ENCODE data around the gene ZBTB47. TPM values are rescaled to one million over a fixed set of nuclear protein-coding genes. Genes with fewer than 3 reads are reported as not detected.

ZBTB47 gene
- total RNA-seq, 3 donors from 2014 or later = 18.0 to 61.8 (median 45.2) TPM

DNA sequence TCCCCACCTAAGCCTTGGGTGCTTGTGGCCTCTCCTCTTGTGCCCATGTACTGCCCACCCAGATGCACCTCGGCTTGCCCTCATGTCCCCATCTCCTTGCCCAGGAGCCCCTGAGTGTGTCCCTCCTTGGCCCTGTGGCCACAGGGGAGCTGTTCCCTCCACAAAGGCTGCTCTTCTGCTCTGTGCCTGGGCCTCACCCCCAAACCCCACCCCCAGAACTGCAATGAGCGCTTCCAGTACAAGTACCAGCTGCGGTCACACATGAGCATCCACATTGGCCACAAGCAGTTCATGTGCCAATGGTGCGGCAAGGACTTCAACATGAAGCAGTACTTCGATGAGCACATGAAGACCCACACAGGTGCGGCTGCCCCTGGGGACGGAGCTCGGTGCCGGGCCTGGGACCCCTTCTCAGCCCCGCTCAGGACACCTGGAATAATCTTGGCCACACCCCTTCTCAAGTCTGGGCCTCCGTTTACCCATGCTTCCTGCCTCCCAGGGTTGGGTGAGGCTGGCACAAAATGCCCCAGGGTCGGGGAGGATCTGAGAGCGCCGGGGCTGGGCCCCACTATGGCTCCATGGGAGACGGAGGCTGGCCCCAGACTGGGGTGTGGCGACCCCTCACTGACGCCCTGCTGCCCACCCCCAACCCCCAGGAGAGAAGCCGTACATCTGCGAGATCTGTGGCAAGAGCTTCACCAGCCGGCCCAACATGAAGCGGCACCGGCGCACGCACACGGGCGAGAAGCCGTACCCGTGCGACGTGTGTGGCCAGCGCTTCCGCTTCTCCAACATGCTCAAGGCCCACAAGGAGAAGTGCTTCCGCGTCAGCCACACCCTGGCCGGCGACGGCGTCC, 10.3 kb downstream of the ZBTB47 start:
- TF ChIP-seq CTCF (IDR thresholded peaks at IDR 0.05) = no peak
- no peak for TF ChIP-seq POLR2A (IDR thresholded peaks at IDR 0.05)
- TF ChIP-seq POLR2AphosphoS5 (IDR thresholded peaks at IDR 0.05) = no peak
- intact Hi-C loops (cut with DNase I; ENCODE audit: low total_unique reads) = no loop called here
- DNase-seq (ENCODE audit: low spot score in 2 of 2) = no peak
- H3K36me3 ChIP-seq = no peaks in the 10 kb centered on the region
- no peaks in the 10 kb centered on the region for H3K27me3 ChIP-seq
- no peaks in the 10 kb centered on the region for H3K4me1 ChIP-seq
- H3K9me3 ChIP-seq = no peaks in the 10 kb centered on the region
- H3K27ac ChIP-seq = no peak overlapping the region
- no peak overlapping the region for H3K4me3 ChIP-seq

GRCh38 chr3:42664438-42664803, 10.9 kb downstream of the ZBTB47 start:
- H3K4me3 ChIP-seq = no peak overlapping the region
- no peaks in the 10 kb centered on the region for H3K4me1 ChIP-seq
- H3K36me3 ChIP-seq = no peaks in the 10 kb centered on the region
- H3K27me3 ChIP-seq = no peaks in the 10 kb centered on the region
- intact Hi-C loops (cut with DNase I; ENCODE audit: low total_unique reads) = no loop called here
- DNase-seq (ENCODE audit: low spot score in 2 of 2) = no peak
- no peak overlapping the region for H3K27ac ChIP-seq
- no peaks in the 10 kb centered on the region for H3K9me3 ChIP-seq
- TF ChIP-seq POLR2AphosphoS5 (IDR thresholded peaks at IDR 0.05) = no peak
- no peak for TF ChIP-seq CTCF (IDR thresholded peaks at IDR 0.05)
- TF ChIP-seq POLR2A (IDR thresholded peaks at IDR 0.05) = no peak

GRCh38 chr3:42665050-42665878, 11.8 kb downstream of the ZBTB47 start:
- Histone ChIP-seq H3K4me3 (no peak overlapping the region), H3K27me3 (no peaks in the 10 kb centered on the region), H3K27ac (peak overlapping the region in 1 of 2 donors; percentile 32), H3K4me1 (no peaks in the 10 kb centered on the region), H3K9me3 (no peaks in the 10 kb centered on the region), H3K36me3 (no peaks in the 10 kb centered on the region)
- intact Hi-C loops (cut with DNase I; ENCODE audit: low total_unique reads) = no loop called here
- peak in 1 of 2 donors; percentile 39 for DNase-seq (ENCODE audit: low spot score in 2 of 2)
- TF ChIP-seq POLR2A (IDR thresholded peaks at IDR 0.05) (no peak), POLR2AphosphoS5 (IDR thresholded peaks at IDR 0.05) (no peak), CTCF (IDR thresholded peaks at IDR 0.05) (no peak)

DNA sequence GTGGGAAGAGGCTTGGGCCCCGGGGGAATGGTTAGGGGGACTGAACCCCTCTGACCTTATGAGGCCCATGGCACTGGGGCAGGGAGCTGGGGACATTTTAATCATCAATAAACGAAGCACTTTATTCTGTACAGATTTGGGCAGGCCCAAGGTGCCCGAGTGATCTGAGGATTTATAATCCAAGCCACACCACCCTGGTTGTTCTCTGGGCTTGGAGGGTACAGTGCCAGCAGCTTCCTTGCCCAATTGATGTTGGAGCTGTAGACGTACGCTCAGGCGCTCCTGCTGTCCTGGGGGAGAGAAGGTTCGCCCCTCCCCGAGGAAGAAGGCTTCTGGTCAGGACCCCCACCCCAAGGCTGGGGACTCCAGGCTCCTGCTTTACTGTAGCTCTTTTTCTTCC, 12.5 kb downstream of the ZBTB47 start:
- Histone ChIP-seq H3K4me1 (no peaks in the 10 kb centered on the region), H3K9me3 (no peaks in the 10 kb centered on the region), H3K4me3 (no peak overlapping the region), H3K27ac (peak overlapping the region in 1 of 2 donors; percentile 7), H3K36me3 (no peaks in the 10 kb centered on the region), H3K27me3 (no peaks in the 10 kb centered on the region)
- DNase-seq (ENCODE audit: low spot score in 2 of 2) = no peak
- TF ChIP-seq CTCF (IDR thresholded peaks at IDR 0.05) = no peak
- TF ChIP-seq POLR2AphosphoS5 (IDR thresholded peaks at IDR 0.05) = no peak
- TF ChIP-seq POLR2A (IDR thresholded peaks at IDR 0.05) = no peak
- intact Hi-C loops (cut with DNase I; ENCODE audit: low total_unique reads) = no loop called here

DNA sequence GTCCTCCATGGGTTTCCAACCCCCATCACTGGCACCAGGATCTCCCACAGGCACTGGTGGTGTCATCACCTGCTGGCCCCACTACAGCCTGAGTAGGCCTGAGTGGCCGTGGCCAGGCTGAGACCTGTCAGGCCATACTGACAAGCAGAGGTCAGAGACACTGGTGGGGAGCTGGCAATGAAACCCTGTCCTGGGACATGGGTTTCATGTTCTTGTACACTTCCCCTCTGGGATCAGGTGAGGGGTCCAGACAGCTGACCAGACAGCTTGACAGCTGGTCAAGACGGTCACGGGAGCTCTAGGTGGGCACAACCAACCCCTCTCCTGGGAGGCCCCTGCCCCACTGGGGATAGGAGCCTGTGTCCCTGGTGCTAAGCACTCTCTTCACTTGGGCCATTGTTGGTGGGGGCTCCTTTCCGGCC, 13.1 kb downstream of the ZBTB47 start:
- no peaks in the 10 kb centered on the region for H3K9me3 ChIP-seq
- intact Hi-C loops (cut with DNase I; ENCODE audit: low total_unique reads) = no loop called here
- H3K4me3 ChIP-seq = no peak overlapping the region
- DNase-seq (ENCODE audit: low spot score in 2 of 2) = no peak
- TF ChIP-seq POLR2A (IDR thresholded peaks at IDR 0.05) (no peak), CTCF (IDR thresholded peaks at IDR 0.05) (no peak)
- H3K36me3 ChIP-seq = no peaks in the 10 kb centered on the region
- peak overlapping the region in 1 of 2 donors; percentile 57 for H3K27ac ChIP-seq
- H3K4me1 ChIP-seq = no peaks in the 10 kb centered on the region
- H3K27me3 ChIP-seq = no peaks in the 10 kb centered on the region
